ENCODE measurements around the gene TMC6.
A peak's percentile ranks its signal among the peaks of the same experiment; 100 is the strongest.

TMC6 gene

GRCh38 chr17:78110363-78111015 is 18.1 kb downstream of the TMC6 start:
- in situ Hi-C loops (cut with HindIII; ENCODE audit: low sequenced_read_pairs), result no loop called here
- TF ChIP-seq CTCF (IDR thresholded peaks at IDR 0.05; ENCODE audit: low read depth, low read length), result no peak
- DNase-seq (ENCODE audit: low read depth, low spot score), result peak; percentile 8
- no peak overlapping the region for H3K4me3 ChIP-seq (ENCODE audit: low read depth, low read length)

GRCh38 chr17:78109489-78109761 is 19.1 kb downstream of the TMC6 start:
- in situ Hi-C loops (cut with HindIII; ENCODE audit: low sequenced_read_pairs), result no loop called here
- DNase-seq (ENCODE audit: low read depth, low spot score), result no peak
- no peak for TF ChIP-seq CTCF (IDR thresholded peaks at IDR 0.05; ENCODE audit: low read depth, low read length)
- H3K4me3 ChIP-seq (ENCODE audit: low read depth, low read length), result no peak overlapping the region

GRCh38 chr17:78108726-78109488 is 19.6 kb downstream of the TMC6 start:
- no peak for TF ChIP-seq CTCF (IDR thresholded peaks at IDR 0.05; ENCODE audit: low read depth, low read length)
- DNase-seq (ENCODE audit: low read depth, low spot score), result no peak

GRCh38 chr17:78107976-78108725 is 20.4 kb downstream of the TMC6 start:
- no peak for TF ChIP-seq CTCF (IDR thresholded peaks at IDR 0.05; ENCODE audit: low read depth, low read length)
- no peak for DNase-seq (ENCODE audit: low read depth, low spot score)
- in situ Hi-C loops (cut with HindIII; ENCODE audit: low sequenced_read_pairs), result no loop called here
- H3K4me3 ChIP-seq (ENCODE audit: low read depth, low read length), result no peak overlapping the region

More at GRCh38 chr17:78108726-78109488, 19.6 kb downstream of the TMC6 start:
- H3K4me3 ChIP-seq (ENCODE audit: low read depth, low read length), result no peak overlapping the region
- in situ Hi-C loops (cut with HindIII; ENCODE audit: low sequenced_read_pairs), result no loop called here

GRCh38 chr17:78107457-78107856 is 21.1 kb downstream of the TMC6 start:
- in situ Hi-C loops (cut with HindIII; ENCODE audit: low sequenced_read_pairs), result no loop called here
- TF ChIP-seq CTCF (IDR thresholded peaks at IDR 0.05; ENCODE audit: low read depth, low read length), result no peak
- DNase-seq (ENCODE audit: low read depth, low spot score), result no peak
- H3K4me3 ChIP-seq (ENCODE audit: low read depth, low read length), result no peak overlapping the region

GRCh38 chr17:78106211-78106610 is 22.3 kb downstream of the TMC6 start:
- no peak overlapping the region for H3K4me3 ChIP-seq (ENCODE audit: low read depth, low read length)
- TF ChIP-seq CTCF (IDR thresholded peaks at IDR 0.05; ENCODE audit: low read depth, low read length), result no peak
- no peak for DNase-seq (ENCODE audit: low read depth, low spot score)
- in situ Hi-C loops (cut with HindIII; ENCODE audit: low sequenced_read_pairs), result no loop called here
